ENCODE measurements around the gene AKNAD1.

Gene AKNAD1

DNA sequence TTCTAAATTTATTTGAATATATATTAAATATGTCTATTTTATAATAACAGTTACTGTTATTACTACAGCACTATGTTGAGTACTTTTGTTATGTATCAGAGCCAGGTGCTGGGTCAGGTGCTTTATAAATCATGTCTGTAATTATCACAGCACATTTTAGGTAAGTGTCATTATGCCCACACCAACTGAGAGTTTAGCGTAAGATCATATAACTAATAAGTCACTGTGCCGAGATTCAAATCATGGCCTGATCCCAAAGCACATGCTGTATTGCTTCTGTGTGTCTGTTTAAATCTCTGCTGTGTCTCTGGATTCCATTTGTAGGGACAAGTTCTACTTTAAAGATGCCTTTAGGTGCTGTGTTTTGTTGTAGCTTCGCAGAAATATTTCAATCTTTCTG lies 21.8 kb upstream of the AKNAD1 start:
- TF ChIP-seq, protein P1, sequence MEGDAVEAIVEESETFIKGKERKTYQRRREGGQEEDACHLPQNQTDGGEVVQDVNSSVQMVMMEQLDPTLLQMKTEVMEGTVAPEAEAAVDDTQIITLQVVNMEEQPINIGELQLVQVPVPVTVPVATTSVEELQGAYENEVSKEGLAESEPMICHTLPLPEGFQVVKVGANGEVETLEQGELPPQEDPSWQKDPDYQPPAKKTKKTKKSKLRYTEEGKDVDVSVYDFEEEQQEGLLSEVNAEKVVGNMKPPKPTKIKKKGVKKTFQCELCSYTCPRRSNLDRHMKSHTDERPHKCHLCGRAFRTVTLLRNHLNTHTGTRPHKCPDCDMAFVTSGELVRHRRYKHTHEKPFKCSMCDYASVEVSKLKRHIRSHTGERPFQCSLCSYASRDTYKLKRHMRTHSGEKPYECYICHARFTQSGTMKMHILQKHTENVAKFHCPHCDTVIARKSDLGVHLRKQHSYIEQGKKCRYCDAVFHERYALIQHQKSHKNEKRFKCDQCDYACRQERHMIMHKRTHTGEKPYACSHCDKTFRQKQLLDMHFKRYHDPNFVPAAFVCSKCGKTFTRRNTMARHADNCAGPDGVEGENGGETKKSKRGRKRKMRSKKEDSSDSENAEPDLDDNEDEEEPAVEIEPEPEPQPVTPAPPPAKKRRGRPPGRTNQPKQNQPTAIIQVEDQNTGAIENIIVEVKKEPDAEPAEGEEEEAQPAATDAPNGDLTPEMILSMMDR (IDR thresholded peaks at IDR 0.05; ENCODE audit: low read depth, low read length, missing control alignments) = no peak
- DNase-seq (ENCODE audit: low read depth) = no peak
- H3K4me3 ChIP-seq (ENCODE audit: low read depth, low read length) = no peak overlapping the region

DNA sequence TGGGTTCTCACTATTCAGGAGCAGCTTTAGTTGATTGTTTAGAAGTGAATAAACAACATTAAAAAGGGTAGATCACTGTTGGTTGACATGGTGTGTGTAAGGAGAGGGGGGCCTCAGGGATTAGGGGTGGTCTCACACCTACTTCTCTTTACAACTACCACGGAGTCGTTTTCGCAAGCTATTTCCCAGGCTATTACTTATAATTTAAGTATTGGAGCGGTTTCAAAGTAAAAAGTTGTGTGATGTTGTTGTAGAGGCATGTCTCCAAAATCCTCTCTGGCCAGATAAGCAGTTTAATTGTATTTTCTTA lies 21.2 kb upstream of the AKNAD1 start:
- TF ChIP-seq, protein P1 (IDR thresholded peaks at IDR 0.05; ENCODE audit: low read depth, low read length, missing control alignments) = no peak
- DNase-seq (ENCODE audit: low read depth) = no peak
- peak overlapping the region; percentile 79 for H3K4me3 ChIP-seq (ENCODE audit: low read depth, low read length)

DNA sequence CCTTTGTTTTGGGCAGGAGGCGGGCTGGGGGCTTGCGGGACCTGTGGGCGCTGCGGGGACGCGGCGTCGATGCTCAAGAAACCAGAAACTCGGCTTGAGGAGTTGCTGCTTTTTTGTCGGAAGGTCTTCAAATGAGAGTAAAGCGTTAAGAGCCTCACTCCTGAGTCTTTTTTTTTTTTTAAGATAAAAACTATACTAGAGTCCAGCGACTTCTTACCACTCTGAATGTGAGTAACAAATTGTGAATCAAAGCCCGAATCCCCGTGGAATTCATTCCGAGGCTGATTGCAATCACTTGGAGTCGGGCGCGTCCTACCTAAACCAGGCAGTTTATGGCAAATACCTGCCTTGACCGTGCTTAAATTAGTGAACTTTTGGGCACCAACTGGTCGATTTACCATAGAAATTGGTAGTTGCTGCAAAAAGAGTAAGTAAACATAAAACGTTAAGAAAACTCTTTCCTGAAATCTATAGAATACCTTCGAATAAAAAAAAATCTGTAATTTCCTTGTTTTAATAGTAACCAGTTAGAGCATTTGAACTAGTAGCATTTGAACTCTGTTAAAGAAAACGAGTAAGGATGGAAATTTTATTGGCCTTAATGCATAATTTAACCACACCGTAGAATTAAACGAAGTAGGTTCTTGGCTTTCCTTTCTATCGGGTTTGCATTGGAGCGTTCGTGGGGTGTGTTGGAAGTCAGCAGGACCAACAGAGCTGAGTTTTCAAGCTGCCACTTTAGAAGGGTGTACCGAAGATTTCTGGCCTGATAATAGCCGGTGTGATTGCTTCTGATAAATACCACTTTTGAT lies 20.7 kb upstream of the AKNAD1 start:
- H3K4me3 ChIP-seq (ENCODE audit: low read depth, low read length) = peak overlapping the region; percentile 79
- no peak for DNase-seq (ENCODE audit: low read depth)
- TF ChIP-seq, protein P1 (IDR thresholded peaks at IDR 0.05; ENCODE audit: low read depth, low read length, missing control alignments) = no peak

GRCh38 chr1:108871050-108871724 lies 14.3 kb upstream of the AKNAD1 start:
- TF ChIP-seq, protein P1 (IDR thresholded peaks at IDR 0.05; ENCODE audit: low read depth, low read length, missing control alignments) = no peak
- DNase-seq (ENCODE audit: low read depth) = no peak
- H3K4me3 ChIP-seq (ENCODE audit: low read depth, low read length) = no peak overlapping the region

- H3K4me3 ChIP-seq (ENCODE audit: low read depth, low read length) = no peak overlapping the region
- DNase-seq (ENCODE audit: low read depth) = no peak
- TF ChIP-seq, protein P1 (IDR thresholded peaks at IDR 0.05; ENCODE audit: low read depth, low read length, missing control alignments) = no peak
Observed at GRCh38 chr1:108865316-108865910, 8.5 kb upstream of the AKNAD1 start.

GRCh38 chr1:108863984-108864383 lies 7.1 kb upstream of the AKNAD1 start:
- DNase-seq (ENCODE audit: low read depth) = no peak
- H3K4me3 ChIP-seq (ENCODE audit: low read depth, low read length) = no peak overlapping the region

More at GRCh38 chr1:108863984-108864383, 7.1 kb upstream of the AKNAD1 start:
- TF ChIP-seq, protein P1 (IDR thresholded peaks at IDR 0.05; ENCODE audit: low read depth, low read length, missing control alignments) = no peak

All from GM12864 (cell line).